HL-60 (cell line): ENCODE results near the gene TRIM40.

ENCODE experiments used
- DNase-seq, 2 experiments: peaks; one replicate each; pipeline ENCODE4 v3.0.0-alpha.2; 2010 to 2020; ENCODE audit warnings: low read depth in 1 of 2, low spot score in 1 of 2
- H3K27ac ChIP-seq: fragments of 250-450 bp; sonication (Bioruptor Pico); replicated peaks from 2 replicates; pipeline ENCODE4 v1.5.1; 2020; ENCODE audit warnings: mild to moderate bottlenecking, moderate library complexity
- H3K27me3 ChIP-seq: fragments of 250-450 bp; sonication (Bioruptor Pico); 2 replicates; pipeline ENCODE4 v1.5.1; 2021; ENCODE audit warnings: mild to moderate bottlenecking, moderate library complexity; ENCODE audit not compliant: insufficient read depth, poor library complexity, severe bottlenecking
- H3K4me3 ChIP-seq: replicated peaks from 2 replicates; pipeline ENCODE4 v1.5.1; 2011; ENCODE audit warnings: mild to moderate bottlenecking, control low read depth, low read length; ENCODE audit not compliant: insufficient read depth
- GABPA ChIP-seq: IDR thresholded peaks from 2 replicates; pipeline ENCODE4 v1.6.1; 2012; ENCODE audit warnings: low read depth
- POLR2AphosphoS5 ChIP-seq: IDR thresholded peaks from 2 replicates; pipeline ENCODE4 v1.6.1; 2012; ENCODE audit warnings: low read depth
- REST ChIP-seq: IDR thresholded peaks from 2 replicates; pipeline ENCODE4 v1.6.1; 2012; ENCODE audit warnings: low read depth; ENCODE audit not compliant: insufficient replicate concordance
- SPI1 ChIP-seq: IDR thresholded peaks from 2 replicates; pipeline ENCODE4 v1.6.1; 2012; ENCODE audit warnings: low read depth, mild to moderate bottlenecking, borderline replicate concordance
- TF ChIP-seq, protein P1 (sequence below): IDR thresholded peaks from one replicate; pipeline ENCODE4 v1.5.1; 2011; ENCODE audit warnings: low read length, control low read depth, inconsistent platforms; ENCODE audit not compliant: insufficient read depth

Gene TRIM40

DNA sequence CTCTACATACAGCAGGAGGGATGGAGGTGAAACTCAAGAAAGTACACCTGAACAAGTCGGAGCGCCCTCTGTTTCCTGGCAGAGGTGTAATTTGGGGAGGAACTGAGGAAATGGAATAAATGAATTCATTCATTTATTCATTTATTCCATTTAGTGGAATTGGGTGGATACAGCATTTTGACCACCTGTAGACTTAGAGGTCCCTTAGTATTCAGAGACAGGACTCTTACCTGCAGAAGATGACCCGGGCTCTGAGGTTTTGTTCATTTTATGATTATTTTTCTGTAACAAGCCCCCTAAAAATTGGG, 32.1 kb upstream of the TRIM40 start:
- peaks cover 41% of the 10 kb centered on the region for H3K27me3 ChIP-seq
- no peak for TF ChIP-seq GABPA
- no peak overlapping the region for H3K27ac ChIP-seq
- no peak overlapping the region for H3K4me3 ChIP-seq
- no peak for DNase-seq

DNA sequence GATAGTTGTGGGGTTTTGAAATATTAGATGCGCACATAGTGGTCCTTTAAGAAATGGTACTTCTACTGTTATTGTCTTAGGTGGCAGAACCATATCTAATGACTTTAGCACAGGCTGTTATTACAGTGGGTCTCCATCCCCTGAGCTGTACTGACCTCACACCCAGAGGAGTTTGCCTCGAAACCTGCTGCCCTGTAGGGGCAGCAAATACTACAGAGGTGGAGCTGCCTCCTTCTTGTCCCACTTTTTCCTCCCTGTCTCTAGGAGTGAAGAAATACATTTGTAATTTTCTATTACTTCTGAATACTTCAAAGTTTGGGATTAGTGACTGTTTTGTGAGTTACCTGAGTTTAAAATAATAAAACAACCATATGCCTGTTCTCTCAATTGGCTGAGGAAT, 31.3 kb upstream of the TRIM40 start:
- H3K27me3 ChIP-seq: peaks cover 35% of the 10 kb centered on the region
- H3K27ac ChIP-seq: no peak overlapping the region
- DNase-seq: no peak
- H3K4me3 ChIP-seq: no peak overlapping the region
- TF ChIP-seq REST (no peak), SPI1 (no peak), GABPA (no peak), POLR2AphosphoS5 (no peak)
- TF ChIP-seq, protein P1, sequence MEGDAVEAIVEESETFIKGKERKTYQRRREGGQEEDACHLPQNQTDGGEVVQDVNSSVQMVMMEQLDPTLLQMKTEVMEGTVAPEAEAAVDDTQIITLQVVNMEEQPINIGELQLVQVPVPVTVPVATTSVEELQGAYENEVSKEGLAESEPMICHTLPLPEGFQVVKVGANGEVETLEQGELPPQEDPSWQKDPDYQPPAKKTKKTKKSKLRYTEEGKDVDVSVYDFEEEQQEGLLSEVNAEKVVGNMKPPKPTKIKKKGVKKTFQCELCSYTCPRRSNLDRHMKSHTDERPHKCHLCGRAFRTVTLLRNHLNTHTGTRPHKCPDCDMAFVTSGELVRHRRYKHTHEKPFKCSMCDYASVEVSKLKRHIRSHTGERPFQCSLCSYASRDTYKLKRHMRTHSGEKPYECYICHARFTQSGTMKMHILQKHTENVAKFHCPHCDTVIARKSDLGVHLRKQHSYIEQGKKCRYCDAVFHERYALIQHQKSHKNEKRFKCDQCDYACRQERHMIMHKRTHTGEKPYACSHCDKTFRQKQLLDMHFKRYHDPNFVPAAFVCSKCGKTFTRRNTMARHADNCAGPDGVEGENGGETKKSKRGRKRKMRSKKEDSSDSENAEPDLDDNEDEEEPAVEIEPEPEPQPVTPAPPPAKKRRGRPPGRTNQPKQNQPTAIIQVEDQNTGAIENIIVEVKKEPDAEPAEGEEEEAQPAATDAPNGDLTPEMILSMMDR: no peak

DNA sequence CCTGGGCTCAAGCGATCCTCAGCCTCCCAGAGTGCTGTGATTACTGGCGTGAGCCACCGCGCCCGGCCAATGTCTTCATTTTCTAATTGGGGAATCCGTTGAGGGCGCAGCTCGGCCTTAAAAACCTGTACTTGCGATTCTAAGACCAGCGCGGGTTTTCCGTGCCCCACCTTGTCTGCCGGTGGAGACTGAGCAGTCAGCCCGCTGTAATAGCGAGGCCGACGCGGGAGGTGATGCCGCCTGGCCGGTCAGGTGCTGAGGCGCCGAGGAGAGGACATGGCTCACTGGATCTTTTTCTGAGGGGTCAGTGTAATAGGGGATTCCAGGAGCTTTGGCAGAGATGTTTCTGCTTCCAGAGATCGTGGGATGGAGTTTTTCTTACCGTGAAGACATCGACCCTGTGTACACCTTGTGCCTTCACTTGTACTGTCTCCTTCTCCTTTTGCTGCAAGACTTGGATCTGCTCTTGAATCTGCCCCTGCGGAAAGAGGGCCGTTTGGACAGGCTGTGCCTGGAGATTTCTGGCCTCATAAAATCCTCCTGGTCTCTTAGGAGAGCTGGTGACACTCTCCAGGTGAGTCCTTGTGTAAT, 24.6 kb upstream of the TRIM40 start:
- peaks cover 19% of the 10 kb centered on the region for H3K27me3 ChIP-seq
- no peak for TF ChIP-seq REST
- DNase-seq: no peak
- H3K27ac ChIP-seq: no peak overlapping the region
- no peak overlapping the region for H3K4me3 ChIP-seq

GRCh38 chr6:30112402-30112994, 23.4 kb upstream of the TRIM40 start:
- no peak overlapping the region for H3K4me3 ChIP-seq
- H3K27ac ChIP-seq: no peak overlapping the region
- TF ChIP-seq POLR2AphosphoS5: no peak
- no peak for TF ChIP-seq SPI1
- no peak for TF ChIP-seq REST
- no peak for TF ChIP-seq GABPA
- TF ChIP-seq, protein P1: no peak
- peaks cover 19% of the 10 kb centered on the region for H3K27me3 ChIP-seq
- DNase-seq: no peak
